Right cardiac atrium (tissue), 5 donors: ENCODE measurements around the gene TMEM8B. TPM values are rescaled to one million over a fixed set of nuclear protein-coding genes. Genes with fewer than 3 reads are reported as not detected.
A peak's percentile ranks its signal among the peaks of the same experiment; 100 is the strongest.

ENCODE experiments used
- ATAC-seq, 2 donors: fragments of 200-7000 bp; cut with Tn5 transposase; one replicate each; pipeline versions ENCODE4 v1.8.0 to v1.9.1; 2020; ENCODE audit warnings: moderate library complexity in 2 of 2, mild to moderate bottlenecking in 1 of 2
- DNase-seq, 3 donors: peaks; one replicate each; pipeline ENCODE4 v3.0.0-alpha.2; 2020
- H3K27ac ChIP-seq: one replicate; pipeline ENCODE4 v1.5.1; 2013; ENCODE audit warnings: mild to moderate bottlenecking, low read length, control low read depth, moderate library complexity
- H3K27me3 ChIP-seq: one replicate; pipeline ENCODE4 v1.6.1; 2013; ENCODE audit not compliant: control insufficient read depth, insufficient read depth
- H3K4me1 ChIP-seq: one replicate; pipeline ENCODE4 v1.6.1; 2013; ENCODE audit warnings: low read length; ENCODE audit not compliant: control insufficient read depth, insufficient read depth
- H3K4me3 ChIP-seq: one replicate; pipeline ENCODE4 v1.5.1; 2013; ENCODE audit warnings: low read length, control low read depth
- H3K9me3 ChIP-seq: one replicate; pipeline ENCODE4 v1.6.1; 2013; ENCODE audit warnings: low read length; ENCODE audit not compliant: control insufficient read depth
- WGBS: extraction: QIAGEN DNeasy Blood & Tissue Kit; methylation state at CpG from one replicate; pipeline ENCODE4 v1.1.7; 2013; 5-methylcytosine and 5-hydroxymethylcytosine counted together
- intact Hi-C, 4 donors: fragments of 100-400 bp; cut with DNase I; formaldehyde crosslinking; loops; one replicate each; pipeline versions ENCODE4 v1.11.0 to v1.14.0; 2022 to 2023
- polyA plus RNA-seq: library from polyadenylated mRNA; stranded (reverse); fragments of 200-250 nt; gene quantifications from one replicate; pipeline ENCODE4 v1.2.3, GENCODE V29; 2013
- total RNA-seq, 4 donors: library from RNA; stranded (reverse); fragmentation: NEBNext Ultra II Directional; extraction: Animal tissue kit (Norgen Biotek cat#: 25700); gene quantifications; one replicate each; pipeline ENCODE4 v1.2.1, GENCODE V29; 2021
- donor health status: healthy with polysubstance abuse.
- donor health status: DM: no; HTN: yes; CAD: no.
- donor health status: DM: no; HTN: no; CAD: no.
- donor health status: DM: no; HTN: yes; CAD: no; lungs with severe emphysema.
- donor health status: DM: yes; HTN: yes; CAD: no.

Gene TMEM8B
- total and polyA plus RNA-seq, 5 donors, result 12.7 to 21.3 (median 21.0) TPM

DNA sequence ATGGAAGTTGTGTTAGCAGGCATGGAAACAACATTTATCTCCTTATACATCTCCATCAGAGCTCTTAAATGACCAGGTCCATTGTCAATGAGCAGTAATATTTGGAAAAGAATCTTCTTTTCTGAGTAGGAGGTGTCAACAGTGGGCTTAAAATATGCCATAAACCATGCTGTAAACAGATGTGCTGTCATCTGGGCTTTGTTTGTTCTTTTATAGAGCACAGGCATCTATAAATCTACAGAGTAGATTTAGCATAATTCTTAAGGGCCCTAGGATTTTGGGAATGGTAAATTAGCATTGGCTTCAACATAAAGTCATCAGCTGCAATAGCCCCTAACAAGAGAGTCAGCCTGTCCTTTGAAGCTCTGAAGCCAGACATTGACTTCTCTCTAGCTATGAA, 69.3 kb downstream of the TMEM8B start:
- no peaks in the 10 kb centered on the region for H3K4me1 ChIP-seq
- no peaks in the 10 kb centered on the region for H3K27me3 ChIP-seq
- DNase-seq, result no peak
- H3K9me3 ChIP-seq, result no peaks in the 10 kb centered on the region
- H3K27ac ChIP-seq, result no peak overlapping the region
- no peak overlapping the region for H3K4me3 ChIP-seq
- ATAC-seq, result no peak
- intact Hi-C loops, result no loop called here

- DNase-seq, result no peak
Observed at GRCh38 chr9:35899021-35899420, 70.0 kb downstream of the TMEM8B start.

GRCh38 chr9:35903049-35903448, 74.0 kb downstream of the TMEM8B start:
- no peak overlapping the region for H3K4me3 ChIP-seq
- intact Hi-C loops, result loop anchor here in 3 of 4 donors (2.0 to 10.0 kb wide), 3 partner anchors 39 to 122 kb away; no protein-coding TSS in a partner anchor
- H3K27me3 ChIP-seq, result no peaks in the 10 kb centered on the region
- no peak for DNase-seq
- ATAC-seq, result no peak
- WGBS, result 34% methylated on average over 3 of the region's 3 CpGs
- H3K4me1 ChIP-seq, result peaks cover 23% of the 10 kb centered on the region
- no peak overlapping the region for H3K27ac ChIP-seq
- no peaks in the 10 kb centered on the region for H3K9me3 ChIP-seq

More at GRCh38 chr9:35899021-35899420, 70.0 kb downstream of the TMEM8B start:
- H3K4me3 ChIP-seq, result no peak overlapping the region
- no peak overlapping the region for H3K27ac ChIP-seq
- no peaks in the 10 kb centered on the region for H3K9me3 ChIP-seq
- intact Hi-C loops, result no loop called here
- 81% methylated on average over 2 of the region's 2 CpGs for WGBS
- no peaks in the 10 kb centered on the region for H3K27me3 ChIP-seq
- H3K4me1 ChIP-seq, result no peaks in the 10 kb centered on the region
- no peak for ATAC-seq

DNA sequence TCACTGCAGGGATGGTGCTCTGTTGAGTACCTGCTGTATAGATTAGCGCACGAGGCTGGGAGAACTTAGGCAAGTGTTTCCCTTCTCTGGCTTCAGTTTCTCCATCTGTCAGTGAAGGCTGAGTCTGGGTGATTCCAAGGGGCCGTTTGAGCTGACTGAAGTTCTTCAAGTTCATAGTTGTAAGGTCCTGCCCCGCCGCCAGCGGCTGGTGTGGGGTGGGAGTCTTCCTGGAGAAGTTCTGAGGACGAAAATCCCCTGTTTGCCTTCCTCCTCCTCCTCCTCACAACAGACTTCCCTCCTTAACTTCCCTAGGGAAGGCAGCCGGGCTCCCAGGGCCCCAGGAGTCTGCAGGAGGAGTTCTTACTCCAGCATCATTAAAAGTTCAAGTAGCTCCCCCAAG, 75.3 kb downstream of the TMEM8B start:
- DNase-seq (peak in 1 of 3 donors; percentile 51), ATAC-seq (no peak)
- Histone ChIP-seq H3K9me3 (no peaks in the 10 kb centered on the region), H3K27me3 (no peaks in the 10 kb centered on the region), H3K4me1 (peaks cover 34% of the 10 kb centered on the region), H3K4me3 (no peak overlapping the region), H3K27ac (peak overlapping the region; percentile 0)
- intact Hi-C loops, result loop anchor here in 2 of 4 donors (5.0 to 10.0 kb wide), 2 partner anchors 38 to 120 kb away; no protein-coding TSS in a partner anchor
- WGBS, result 59% methylated on average over 8 of the region's 8 CpGs

GRCh38 chr9:35905051-35905781, 76.2 kb downstream of the TMEM8B start:
- H3K9me3 ChIP-seq, result no peaks in the 10 kb centered on the region
- intact Hi-C loops, result loop anchor here in 2 of 4 donors (5.0 to 10.0 kb wide), 2 partner anchors 42 to 120 kb away; no protein-coding TSS in a partner anchor
- H3K27ac ChIP-seq, result peak overlapping the region; percentile 95
- DNase-seq, result peak in 1 of 3 donors; percentile 31
- H3K4me3 ChIP-seq, result no peak overlapping the region
- no peaks in the 10 kb centered on the region for H3K27me3 ChIP-seq
- ATAC-seq, result no peak
- 69% methylated on average over 8 of the region's 8 CpGs for WGBS
- peaks cover 34% of the 10 kb centered on the region for H3K4me1 ChIP-seq

- H3K27me3 ChIP-seq, result no peaks in the 10 kb centered on the region
- ATAC-seq (peak; percentile 61 to 76), DNase-seq (peak; percentile 96 to 97 (median 96))
- H3K27ac ChIP-seq, result peak within 1 kb of the TSS; percentile 97
- intact Hi-C loops, result loop anchor here in 2 of 4 donors (5.0 to 10.0 kb wide), 2 partner anchors 41 to 119 kb away; no protein-coding TSS in a partner anchor
- WGBS, result 40% methylated on average over 29 of the region's 30 CpGs
- peaks cover 34% of the 10 kb centered on the region for H3K4me1 ChIP-seq
- no peaks in the 10 kb centered on the region for H3K9me3 ChIP-seq
- peak within 1 kb of the TSS; percentile 2 for H3K4me3 ChIP-seq
Observed at GRCh38 chr9:35905912-35906679, 77.1 kb downstream of the TMEM8B start, which contains the start of gene HRCT1. HRCT1 (plus strand) TSS chr9:35906202; CDS start chr9:35906288, 86 bp downstream.

- Histone ChIP-seq H3K27me3 (no peaks in the 10 kb centered on the region), H3K4me1 (peaks cover 34% of the 10 kb centered on the region), H3K27ac (peak overlapping the region; percentile 97), H3K4me3 (no peak overlapping the region), H3K9me3 (no peaks in the 10 kb centered on the region)
- intact Hi-C loops, result loop anchor here in 2 of 4 donors (5.0 to 10.0 kb wide), 2 partner anchors 40 to 118 kb away; no protein-coding TSS in a partner anchor
- DNase-seq (peak; percentile 82 to 90 (median 88)), ATAC-seq (peak; percentile 61 to 74)
- WGBS, result 25% methylated on average over 14 of the region's 14 CpGs
Observed at GRCh38 chr9:35906923-35907699, 78.1 kb downstream of the TMEM8B start.

DNA sequence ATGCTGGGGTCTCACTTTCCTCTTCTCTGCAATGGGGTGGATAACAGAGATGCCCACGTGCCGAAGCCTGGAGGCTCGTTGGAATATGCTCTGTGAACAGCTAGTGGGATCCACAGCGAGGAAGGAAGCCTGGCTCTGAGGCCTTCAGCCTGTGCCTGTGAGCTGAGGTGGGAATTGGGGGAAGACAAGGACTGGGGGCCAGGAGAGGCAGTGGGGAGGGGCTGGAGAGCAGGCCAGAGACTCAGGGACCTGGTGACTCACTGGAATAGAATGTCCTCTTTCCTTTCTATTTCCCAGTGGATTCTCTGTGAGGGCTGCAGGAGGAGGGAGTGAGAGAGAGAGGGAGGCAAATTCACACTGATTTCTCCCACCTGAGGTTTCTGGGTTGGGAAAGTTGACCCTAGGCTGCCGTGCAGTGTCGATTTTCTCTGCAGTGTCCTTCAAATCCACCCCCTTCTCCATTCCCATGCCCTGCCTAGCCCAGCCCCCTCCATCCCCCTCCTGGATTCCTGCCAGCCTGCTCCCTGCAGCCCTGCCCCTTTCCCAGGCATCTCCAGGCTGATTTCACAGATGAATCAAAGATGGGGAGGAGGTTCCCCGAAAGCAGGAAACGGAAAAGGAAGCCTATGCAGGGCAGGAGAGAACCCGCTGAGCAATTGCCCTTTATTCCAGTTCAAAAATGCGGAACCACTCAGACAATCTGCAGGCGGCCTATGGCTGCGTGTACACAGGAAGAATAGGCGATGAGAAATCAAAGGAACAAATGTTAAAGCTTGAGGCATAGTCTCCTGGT, 78.9 kb downstream of the TMEM8B start:
- peak; percentile 82 to 91 (median 91) for DNase-seq
- ATAC-seq, result peak; percentile 62 to 67
- intact Hi-C loops, result loop anchor here in 2 of 4 donors (5.0 to 10.0 kb wide), 2 partner anchors 39 to 117 kb away; no protein-coding TSS in a partner anchor
- H3K9me3 ChIP-seq, result no peaks in the 10 kb centered on the region
- 30% methylated on average over 13 of the region's 13 CpGs for WGBS
- H3K4me3 ChIP-seq, result no peak overlapping the region
- H3K4me1 ChIP-seq, result peaks cover 34% of the 10 kb centered on the region
- H3K27ac ChIP-seq, result peak overlapping the region; percentile 97
- no peaks in the 10 kb centered on the region for H3K27me3 ChIP-seq

GRCh38 chr9:35908504-35909125, 79.6 kb downstream of the TMEM8B start:
- 44% methylated on average over 9 of the region's 9 CpGs for WGBS
- no peaks in the 10 kb centered on the region for H3K9me3 ChIP-seq
- no peak overlapping the region for H3K4me3 ChIP-seq
- intact Hi-C loops, result loop anchor here in 2 of 4 donors (5.0 to 10.0 kb wide), 2 partner anchors 39 to 116 kb away; no protein-coding TSS in a partner anchor
- peaks cover 34% of the 10 kb centered on the region for H3K4me1 ChIP-seq
- DNase-seq (peak; percentile 57 to 79 (median 76)), ATAC-seq (peak in 1 of 2 donors; percentile 2)
- peak overlapping the region; percentile 97 for H3K27ac ChIP-seq
- no peaks in the 10 kb centered on the region for H3K27me3 ChIP-seq
